GM20000 (cell line): Measurements from ENCODE around the gene BANF1.

Experiments used
- DNase-seq: peaks from one replicate; pipeline ENCODE4 v3.0.0; 2012; ENCODE audit warnings: low spot score
- CTCF ChIP-seq: IDR thresholded peaks from 2 replicates; pipeline ENCODE4 v1.5.1; 2012; ENCODE audit warnings: mild to moderate bottlenecking, control low read depth; ENCODE audit errors: extremely low read depth, missing control alignments

The BANF1 gene

GRCh38 chr11:65979261-65979759 lies 23.0 kb upstream of the BANF1 start:
- no peak for DNase-seq
- no peak for TF ChIP-seq CTCF

GRCh38 chr11:65981101-65981740 lies 21.1 kb upstream of the BANF1 start:
- no peak for TF ChIP-seq CTCF
- DNase-seq = no peak

GRCh38 chr11:65981972-65982823 lies 20.1 kb upstream of the BANF1 start:
- TF ChIP-seq CTCF = no peak
- DNase-seq = no peak

- no peak for DNase-seq
- TF ChIP-seq CTCF = no peak
Measured at GRCh38 chr11:65982824-65983588, 19.3 kb upstream of the BANF1 start.

GRCh38 chr11:65983589-65983987 lies 18.7 kb upstream of the BANF1 start:
- no peak for DNase-seq

GRCh38 chr11:65987336-65987735 lies 15.0 kb upstream of the BANF1 start:
- no peak for TF ChIP-seq CTCF
- DNase-seq = no peak

More at GRCh38 chr11:65983589-65983987, 18.7 kb upstream of the BANF1 start:
- no peak for TF ChIP-seq CTCF
